ENCODE measurements around the gene SRPX2.
"Not testable (repeated sequence)": the region's sequence is repeated elsewhere in the genome, so short reads cannot be mapped to it uniquely, and the experiment has no call there.

Gene SRPX2

GRCh38 chrX:100704581-100705203 is 60.7 kb downstream of the SRPX2 start:
- DNase-seq: no peak

- DNase-seq: no peak
Measured at GRCh38 chrX:100710816-100711215, 66.8 kb downstream of the SRPX2 start.

GRCh38 chrX:100717363-100717762 is 73.4 kb downstream of the SRPX2 start:
- no peak for DNase-seq

- no peak for DNase-seq
Measured at GRCh38 chrX:100719139-100719538, 75.1 kb downstream of the SRPX2 start.

- no peak for DNase-seq
Measured at GRCh38 chrX:100720301-100720700, 76.3 kb downstream of the SRPX2 start.

- no peak for DNase-seq
Measured at GRCh38 chrX:100721328-100721727, 77.3 kb downstream of the SRPX2 start.

GRCh38 chrX:100724006-100724405 is 80.0 kb downstream of the SRPX2 start:
- not testable (repeated sequence) for DNase-seq

Data from stimulated activated naive CD4-positive, alpha-beta T cell treated with Interleukin-2 at 50 U/mL for 16 hours (primary cell).